HG03135 (cell line): ENCODE measurements around the gene HCFC2.
"Not testable (repeated sequence)": the region's sequence is repeated elsewhere in the genome, so short reads cannot be mapped to it uniquely, and the experiment has no call there.

ENCODE experiments used
- ATAC-seq: cut with Tn5 transposase; IDR thresholded peaks from one replicate; pipeline ENCODE4 v1.9.1; 2021; ENCODE audit warnings: mild to moderate bottlenecking, moderate library complexity; ENCODE audit not compliant: unreplicated experiment

The HCFC2 gene

DNA sequence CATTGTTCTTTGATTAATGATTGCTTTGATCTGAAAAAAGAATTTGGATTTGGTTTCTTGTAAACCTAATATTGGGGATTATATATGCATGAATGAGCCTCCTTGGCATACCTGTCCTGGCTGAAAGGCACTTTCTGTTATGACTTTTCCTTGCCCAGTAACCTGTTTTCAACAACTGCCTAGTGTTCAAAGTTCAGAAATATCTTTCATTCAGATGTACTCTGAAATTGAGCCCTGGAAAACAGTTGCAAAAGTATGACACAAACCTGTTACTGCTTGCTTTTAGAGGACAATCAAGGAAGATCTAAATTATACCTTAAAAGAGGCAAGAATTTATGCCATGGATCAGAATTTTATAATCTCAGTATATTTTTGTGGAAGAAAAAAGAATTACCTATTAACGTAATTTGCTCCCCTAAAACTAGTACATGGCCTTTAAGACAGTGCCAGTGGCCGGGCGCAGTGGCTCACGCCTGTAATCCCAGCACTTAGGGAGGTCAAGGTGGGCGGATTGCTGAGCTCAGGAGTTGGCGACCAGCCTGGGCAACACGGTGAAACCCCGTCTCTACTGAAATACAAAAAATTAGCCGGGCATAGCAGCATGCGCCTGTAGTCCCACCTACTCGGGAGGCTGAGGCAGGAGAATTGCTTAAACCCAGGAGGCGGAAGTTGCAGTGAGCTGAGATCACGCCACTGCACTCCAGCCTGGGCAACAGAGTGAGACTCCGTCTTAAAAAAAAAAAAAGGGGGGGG lies 50.7 kb downstream of the HCFC2 start:
- ATAC-seq: not testable (repeated sequence)

DNA sequence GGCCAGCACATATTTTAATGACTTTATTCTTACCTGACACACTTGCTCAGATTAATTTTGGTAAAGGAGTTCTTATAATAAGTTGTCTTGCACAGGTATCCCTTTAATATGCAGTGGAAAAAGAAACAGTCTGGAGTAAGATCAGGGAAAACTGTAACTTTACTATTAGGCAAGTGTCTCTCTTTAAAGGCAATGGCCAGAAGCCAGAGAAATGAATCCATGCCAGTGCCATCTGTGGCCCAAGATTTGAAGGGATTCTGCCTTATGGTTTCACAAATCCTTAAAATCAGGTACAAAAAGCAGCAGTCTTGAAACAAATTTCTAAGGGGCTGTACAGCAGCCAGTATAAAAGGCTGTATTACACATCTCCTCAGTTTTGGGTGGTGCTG lies 51.2 kb downstream of the HCFC2 start:
- no peak for ATAC-seq

DNA sequence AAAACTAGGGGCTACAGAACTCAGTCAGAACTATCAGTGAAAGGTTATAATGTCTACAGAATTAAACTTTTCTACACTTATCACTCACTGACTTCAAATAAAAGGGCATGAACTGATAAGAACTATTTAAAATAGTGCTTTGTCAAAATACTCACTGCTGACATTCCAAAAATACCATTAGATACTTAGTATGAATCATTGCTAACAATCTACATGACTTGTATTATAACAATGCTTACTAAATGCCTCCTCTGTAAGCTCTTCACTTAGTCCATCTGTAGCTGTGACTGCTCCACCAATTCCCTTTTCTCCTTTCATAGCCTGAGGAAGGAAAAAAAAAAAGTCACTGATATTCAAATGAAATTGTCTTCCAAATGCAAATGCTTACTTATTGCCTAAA lies 56.7 kb downstream of the HCFC2 start:
- no peak for ATAC-seq

DNA sequence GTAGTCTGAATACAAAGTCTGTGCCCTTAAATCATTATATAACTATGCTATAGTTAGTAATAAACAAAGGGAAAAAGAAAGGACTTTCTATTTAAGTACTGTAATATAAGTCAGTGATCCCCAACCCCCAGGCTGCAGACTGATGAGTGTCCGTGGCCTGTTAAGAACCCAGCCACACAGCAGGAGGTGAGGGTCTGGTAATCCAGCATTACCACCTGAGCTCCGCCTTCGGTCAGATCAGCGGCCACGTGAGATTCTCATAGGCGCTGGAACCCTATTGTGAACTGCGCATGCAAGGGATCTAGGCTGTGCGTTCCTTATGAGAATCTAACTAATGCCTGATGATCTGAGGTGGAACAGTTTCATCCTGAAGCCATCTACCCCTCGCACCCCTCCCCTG lies 58.0 kb downstream of the HCFC2 start:
- ATAC-seq: no peak

DNA sequence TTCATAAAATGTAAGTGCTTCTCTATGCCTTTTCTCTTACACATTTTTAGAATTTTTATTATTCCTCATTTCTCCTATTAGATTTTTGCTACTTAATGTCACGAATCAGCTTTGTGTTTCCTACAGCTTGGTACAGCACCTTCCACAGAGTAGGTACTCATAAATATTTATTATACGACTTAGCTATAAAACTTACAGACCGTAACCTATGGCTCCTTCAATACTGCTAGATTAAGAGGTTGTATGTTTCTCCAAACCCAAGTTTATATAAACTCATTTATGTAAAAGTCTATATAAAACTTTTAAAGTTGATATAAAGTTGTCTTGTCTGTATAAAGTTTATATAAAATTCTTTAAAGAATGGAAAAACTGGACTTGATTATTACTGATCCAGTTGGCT lies 62.2 kb downstream of the HCFC2 start:
- ATAC-seq: no peak

DNA sequence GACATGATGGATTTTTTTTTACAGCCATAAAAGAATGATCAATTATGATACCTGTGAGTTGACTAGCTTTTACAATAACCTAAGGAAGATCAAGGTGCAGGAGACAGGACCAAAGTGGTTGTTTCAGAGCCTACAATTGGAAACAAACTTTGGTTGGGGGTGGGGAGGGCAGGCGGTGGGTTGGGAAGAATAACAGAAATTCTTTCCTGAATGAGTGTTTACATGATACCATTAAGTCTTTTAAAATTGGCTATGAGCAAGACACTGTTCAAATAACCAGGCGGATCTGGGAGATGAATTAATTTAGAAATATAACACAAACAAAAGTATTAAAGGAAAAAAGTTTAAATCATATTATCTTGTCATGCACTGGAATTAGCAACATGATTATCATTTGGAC lies 66.4 kb downstream of the HCFC2 start:
- no peak for ATAC-seq

DNA sequence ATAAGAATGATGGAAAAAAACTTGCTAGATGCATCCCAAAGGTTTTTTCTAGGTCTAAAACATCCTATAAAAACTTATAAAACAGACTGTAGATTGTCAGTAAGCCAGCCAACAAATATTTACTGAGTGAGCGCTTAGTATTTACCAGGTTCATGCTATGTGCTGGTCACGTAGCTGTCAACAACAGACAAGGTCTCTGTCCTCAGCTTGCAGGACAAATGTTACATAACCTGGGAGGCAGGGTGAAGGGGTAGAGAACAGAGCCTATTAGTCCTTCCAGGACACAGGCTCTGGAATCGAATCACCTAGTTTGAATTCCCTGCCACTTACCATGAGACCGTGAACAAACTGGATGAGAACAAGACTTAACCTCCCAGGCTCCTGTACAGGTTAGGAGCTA lies 67.3 kb downstream of the HCFC2 start:
- no peak for ATAC-seq

DNA sequence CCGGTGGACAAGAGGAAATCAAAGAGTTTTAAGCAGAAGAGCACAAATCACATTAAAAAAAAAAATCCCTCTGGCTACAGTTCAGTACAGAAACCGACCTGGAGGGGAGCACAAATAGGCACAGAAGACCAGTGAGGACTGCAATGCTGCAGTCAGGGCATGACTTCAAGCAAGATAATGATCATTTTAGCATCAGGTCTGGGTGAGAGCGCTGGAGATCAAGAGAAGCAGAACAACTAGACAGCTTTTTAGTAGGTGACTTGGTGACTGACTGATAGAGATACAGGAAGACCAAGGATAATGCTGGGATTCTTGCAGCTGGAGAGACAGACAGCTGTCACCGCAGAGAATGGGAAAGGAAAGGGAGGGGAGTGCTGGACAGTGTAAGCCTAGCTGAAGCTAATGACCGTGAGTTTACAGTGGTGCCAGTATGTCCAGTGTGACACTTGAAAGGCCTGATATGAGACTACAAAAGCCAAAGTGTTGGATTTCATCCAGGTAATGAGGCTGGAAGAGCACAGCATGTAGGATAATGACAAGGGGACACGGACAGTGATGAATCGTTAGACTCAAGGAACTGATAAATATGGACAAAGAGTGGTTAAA lies 68.1 kb downstream of the HCFC2 start:
- no peak for ATAC-seq

DNA sequence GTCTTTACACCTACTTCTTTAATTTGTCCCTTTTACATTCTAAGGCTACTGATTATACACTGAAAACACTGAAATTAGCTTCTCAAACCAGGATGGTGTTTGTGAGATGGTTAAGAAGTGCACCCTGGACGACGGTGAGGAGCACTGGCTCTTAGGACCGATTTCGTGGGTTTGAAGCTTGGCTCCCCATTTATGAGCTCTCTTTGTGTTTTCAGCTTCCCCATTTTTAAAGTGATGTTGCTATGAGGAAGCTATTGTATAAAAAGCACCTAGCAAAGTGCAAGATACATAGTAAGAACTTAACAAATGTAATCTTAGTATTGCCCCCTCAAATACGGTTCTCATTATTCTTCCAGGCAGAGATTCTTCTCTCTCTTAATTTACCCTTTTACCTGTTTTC lies 69.0 kb downstream of the HCFC2 start:
- no peak for ATAC-seq

DNA sequence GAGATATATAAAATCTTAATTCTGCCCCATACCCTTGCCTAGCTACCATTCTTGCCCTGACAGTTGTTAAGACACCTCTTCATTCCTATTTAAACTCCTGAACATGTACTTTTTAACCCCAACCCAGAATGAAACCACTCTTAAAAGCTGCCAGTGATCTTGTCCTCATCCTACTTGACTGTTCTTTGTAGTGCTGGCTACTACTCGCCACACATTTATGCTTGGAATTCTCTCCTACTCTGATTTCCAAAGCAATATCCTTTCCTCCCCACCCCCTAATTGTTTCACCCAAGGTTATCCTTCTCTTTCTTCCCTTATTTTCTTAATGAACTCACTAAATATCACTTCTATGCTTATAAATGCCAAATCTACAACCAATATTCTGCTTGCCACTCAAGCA lies 69.5 kb downstream of the HCFC2 start:
- ATAC-seq: no peak

DNA sequence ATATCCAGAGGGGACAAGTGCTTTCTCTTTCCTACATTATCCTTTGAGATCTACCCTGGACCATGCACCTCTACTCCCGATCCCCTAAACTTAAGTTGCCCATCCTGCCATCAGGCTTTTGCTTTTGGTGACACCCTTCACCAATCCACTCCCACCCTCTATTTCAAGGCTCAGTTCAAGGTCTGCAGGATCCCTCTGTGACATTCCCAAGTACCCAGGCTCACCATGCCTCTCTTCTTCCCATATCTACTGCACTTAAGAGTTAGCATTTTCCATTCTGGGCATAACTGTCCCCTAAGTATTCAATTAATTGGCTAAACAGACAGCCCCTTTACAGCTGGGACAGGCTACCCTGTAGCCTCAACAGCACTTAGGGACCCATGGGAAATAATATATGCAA lies 70.6 kb downstream of the HCFC2 start:
- no peak for ATAC-seq

DNA sequence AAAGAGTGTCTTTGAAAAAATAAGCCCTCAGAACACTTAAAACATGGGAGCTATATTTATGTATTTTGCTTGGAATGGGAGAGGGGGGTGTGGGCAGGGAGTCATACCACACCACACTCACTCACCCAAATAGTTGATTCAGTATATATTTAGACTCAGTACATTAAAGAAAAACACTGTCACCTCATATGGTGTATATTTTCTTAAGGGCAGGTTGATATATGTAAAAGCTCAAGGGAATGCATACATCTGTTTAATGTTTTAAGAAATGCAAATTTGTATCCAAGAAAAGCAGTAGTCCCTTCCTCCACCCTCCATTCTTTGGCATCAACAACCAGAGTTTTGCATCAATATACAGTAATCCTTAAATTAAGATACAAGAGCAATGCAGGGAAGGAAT lies 72.2 kb downstream of the HCFC2 start:
- ATAC-seq: no peak

DNA sequence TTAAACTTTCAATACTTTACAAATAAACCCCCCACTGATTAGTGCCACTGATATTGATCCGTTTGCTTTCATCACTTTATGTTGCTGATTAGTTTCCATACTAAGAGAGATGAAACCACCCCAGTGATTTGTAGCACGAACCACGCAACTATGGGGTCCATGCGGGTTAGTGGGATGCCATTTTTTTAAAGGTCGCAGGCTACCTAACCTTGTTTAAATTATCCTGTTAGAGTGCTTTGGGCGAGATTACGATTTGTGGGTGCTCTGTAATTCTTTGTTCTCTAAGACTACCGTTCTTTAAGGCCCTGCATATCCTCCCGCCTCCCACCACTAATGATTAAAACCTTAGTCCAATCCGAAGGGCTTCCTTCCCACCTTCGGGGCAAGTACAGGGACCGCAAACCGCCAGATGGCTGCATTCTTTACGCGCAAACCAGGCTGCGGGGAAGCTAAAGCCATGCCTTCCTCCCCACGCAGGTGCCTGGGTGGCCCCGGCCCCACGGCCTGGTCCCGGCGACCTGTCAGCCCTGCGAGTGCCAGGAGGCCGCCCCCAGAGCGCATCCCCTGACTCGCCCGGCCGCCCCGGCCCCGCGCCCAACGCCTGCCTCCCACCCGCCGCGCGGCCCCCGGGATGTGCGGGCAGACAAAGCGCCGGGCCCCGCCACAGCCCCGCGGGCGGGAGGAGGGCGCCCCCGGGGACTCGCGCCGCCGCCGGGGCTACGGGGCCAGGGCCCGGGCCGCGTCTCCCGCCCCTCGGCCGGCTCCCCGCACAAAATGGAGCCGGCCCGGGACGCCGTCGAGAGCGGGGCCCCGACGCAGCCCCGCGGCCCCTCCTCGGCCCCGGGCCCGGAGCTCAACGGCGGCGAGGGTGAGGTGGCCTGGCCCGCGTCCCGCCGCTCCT lies 72.9 kb downstream of the HCFC2 start:
- ATAC-seq: peak; percentile 30

DNA sequence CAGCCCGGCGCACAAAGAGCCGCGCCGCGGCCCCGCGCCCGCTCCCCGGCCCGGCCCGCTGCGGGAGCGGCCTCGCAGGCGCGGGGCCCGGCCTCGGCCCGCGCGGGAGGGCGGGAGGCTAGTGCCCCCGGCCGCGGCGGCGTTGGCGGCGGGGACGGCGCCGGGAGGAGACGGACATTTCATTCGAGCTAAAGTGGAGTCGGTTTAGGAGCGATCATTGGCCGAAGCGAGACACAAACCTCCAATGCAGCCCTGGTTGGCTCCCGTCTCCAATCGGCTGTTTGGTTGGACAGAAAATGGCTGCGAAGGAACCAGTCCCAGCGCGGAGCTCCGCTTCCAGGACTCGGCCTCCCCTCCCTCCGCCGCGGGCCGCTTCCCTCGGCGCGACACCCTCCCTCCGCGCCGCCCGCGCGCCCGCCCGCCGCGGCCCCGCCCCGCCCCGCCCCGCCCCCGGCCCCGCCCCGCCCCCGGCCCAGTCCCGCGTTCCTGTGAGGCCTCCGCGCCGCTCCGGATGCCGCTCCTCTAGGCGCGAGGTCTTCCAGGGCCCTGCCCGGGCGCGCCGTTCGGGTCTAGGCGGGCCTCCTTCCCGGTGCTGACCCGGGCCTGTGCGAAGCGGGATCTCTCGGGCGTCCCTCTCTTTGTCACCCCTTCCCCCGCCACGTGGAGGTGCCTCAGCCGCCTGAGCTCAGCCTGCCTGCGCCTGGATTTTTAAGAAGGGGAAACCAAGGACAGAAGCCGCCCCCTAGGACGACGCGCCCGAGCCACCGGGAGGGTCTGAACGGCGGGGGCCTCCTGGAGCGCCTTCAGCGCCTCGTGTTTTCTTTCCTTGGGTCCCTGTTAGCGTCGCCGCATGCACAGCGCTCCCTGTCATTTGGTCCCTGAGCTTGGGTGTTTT lies 73.8 kb downstream of the HCFC2 start, which contains the start of gene NFYB:
TSS of gene NFYB (minus strand) at position 309 of the 895 bp plus-strand sequence. CDS start 2,757 bp downstream, outside the sequence.
- ATAC-seq: peak; percentile 93

DNA sequence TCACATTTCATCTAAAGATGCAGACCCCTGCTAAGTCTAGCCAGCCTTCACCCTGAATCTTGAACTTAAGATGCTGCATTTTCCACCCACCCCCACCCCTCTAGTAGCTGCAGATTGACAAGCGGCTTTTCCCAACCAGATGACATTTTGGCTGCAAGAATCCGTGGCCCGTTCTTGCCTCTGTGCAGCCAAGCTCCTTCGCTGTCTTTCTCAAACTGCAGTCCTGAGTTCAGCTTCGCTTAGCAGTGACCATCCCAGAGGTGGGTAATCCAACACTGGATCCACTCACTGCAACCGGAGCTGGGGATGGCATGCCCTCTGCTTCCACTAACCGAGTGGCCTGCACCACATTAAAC lies 74.4 kb downstream of the HCFC2 start:
- ATAC-seq: no peak

DNA sequence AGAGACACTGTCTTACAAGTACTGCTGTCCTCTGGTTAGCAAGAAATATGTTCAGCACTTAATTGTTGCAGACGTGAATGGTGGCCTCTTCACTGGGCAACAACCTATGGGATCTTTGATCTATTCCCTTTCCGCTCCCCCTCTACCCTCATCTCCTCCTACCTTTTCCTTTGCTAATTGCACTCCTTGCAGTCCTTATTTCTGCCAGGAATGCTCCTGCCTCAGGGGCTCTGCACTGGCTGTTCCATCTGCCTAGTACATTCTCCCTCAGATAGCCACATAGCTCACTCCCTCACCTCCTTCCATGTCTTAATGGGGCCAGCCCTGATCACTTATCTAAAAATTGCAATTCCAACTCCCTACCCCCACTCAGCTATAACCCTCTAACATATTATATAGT lies 78.2 kb downstream of the HCFC2 start:
- ATAC-seq: no peak

DNA sequence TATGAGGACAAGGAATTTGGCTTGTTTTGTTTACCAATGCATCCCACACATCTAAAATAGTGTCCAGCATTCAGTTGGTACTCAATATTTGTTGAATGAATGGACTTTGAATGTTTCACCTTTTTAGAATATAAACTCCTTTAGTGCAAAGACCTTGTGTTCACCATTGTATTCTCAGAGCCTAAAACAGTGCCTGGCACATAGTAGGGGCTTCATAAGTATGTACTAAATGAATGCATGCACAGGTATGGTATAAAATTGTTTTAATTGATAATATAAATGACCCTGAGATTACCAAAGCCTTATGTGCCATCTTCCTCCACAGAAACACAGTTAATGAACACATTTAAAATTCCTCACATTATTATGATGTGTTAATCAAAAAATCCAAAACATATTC lies 78.7 kb downstream of the HCFC2 start:
- no peak for ATAC-seq

DNA sequence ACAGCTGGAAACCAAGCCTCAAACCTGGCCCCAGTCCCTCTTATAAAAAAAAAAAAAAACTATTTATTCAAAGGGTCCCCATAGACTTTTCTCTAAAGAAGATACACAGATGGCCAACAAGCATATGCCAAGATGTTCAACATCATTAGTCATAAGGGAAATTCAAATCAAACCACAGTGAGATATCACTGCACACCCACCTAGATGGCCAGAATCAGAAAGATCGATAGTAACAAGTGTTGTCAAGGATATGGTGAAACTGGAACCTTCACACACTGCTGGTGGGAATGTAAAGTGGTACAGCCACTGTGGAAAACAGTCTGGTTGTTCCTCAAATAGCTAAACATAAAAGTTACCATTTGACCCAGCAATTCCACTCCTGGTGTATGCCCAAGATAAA lies 79.6 kb downstream of the HCFC2 start:
- ATAC-seq: no peak

DNA sequence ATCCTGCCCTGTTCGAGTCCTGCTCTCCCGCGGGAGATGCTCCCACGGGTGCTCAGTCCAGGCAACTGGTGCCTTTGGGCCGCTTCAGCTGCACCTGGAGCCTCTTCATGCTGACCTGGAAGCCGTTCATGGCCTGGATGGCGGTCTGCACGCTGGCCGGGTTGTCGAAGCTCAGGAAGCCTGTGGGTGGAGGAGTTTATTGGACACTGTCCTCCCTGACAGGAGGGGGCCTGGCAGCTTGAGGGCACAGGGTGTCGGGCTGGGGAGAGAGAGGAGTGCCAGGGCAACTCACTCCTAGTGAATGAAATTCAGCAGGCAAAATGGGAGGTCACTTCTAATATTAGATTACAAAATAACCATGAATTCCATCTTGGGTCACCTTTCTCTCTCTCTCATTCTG lies 83.0 kb downstream of the HCFC2 start:
- ATAC-seq: no peak

DNA sequence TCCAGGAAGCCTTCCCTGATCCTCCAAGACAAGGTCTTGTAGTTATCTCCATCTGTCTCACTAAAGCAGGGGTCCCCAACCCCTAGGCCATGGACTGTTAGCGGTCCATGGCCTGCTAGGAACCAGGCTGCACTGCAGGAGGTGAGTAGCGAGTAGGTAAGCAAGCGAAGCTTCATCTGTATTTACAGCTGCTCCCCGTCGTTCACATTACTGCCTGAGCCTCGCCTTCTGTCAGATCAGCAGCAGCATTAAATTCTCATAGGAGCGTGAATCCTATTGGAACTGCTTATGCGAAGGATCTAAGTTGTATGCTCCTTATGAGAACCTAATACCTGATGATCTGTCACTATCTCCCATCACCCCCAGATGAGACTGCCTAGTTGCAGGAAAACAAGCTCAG lies 86.1 kb downstream of the HCFC2 start:
- no peak for ATAC-seq

DNA sequence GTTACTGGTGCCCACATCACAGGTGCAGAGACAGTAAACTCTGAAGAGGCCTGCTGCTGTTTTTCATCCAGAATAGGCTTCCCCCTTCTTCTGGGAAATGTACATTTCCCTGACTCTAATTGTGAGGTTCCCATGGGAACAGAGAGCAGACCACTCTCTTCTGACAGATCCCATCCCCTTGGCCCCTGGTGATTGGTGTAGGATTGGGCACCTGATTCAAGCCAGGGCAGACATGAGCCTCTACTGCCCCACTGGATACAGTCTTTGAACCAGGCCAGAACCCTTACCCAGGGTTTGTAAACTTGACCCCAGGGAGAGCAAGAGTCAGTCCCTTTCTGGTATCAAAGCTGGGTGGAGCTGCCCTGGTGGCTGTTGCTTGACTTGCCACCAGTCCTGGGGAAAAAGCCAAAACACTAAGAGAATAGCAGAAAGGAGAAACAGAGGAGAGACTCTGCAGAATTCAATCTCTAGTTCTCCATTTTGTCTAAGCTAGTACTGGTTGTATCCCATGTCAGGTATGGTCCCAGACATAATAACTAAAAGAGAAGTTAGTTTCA lies 88.4 kb downstream of the HCFC2 start:
- ATAC-seq: no peak
